8988T (cell line): ENCODE measurements around the gene OR10A3.

Source experiments
- DNase-seq: peaks from one replicate; pipeline ENCODE4 v3.0.0; 2011

The OR10A3 gene

GRCh38 chr11:7890417-7891172 lies 50.9 kb downstream of the OR10A3 start:
- no peak for DNase-seq

DNA sequence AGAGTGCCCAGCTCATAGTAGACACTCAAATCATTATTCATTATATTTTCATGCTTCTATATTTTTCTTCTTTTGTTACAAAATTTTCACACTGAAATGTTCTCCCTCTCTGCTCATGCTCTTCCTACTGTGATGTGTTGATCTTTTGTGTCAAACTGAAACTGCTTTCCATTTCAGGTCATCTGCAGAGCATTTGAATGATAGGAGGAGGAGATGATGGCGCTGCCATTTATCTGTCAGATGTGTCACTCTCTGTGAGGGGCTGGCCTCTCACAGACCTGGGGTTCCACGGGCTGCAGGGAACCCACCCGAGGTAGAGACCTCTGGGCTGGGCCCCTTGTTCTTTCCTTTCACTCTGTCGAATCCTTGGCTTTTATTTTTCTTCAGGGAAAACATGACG lies 51.5 kb downstream of the OR10A3 start:
- no peak for DNase-seq
